Hematopoietic multipotent progenitor cell (in vitro differentiated cells): ENCODE measurements around the gene UCHL1. TPM values are rescaled to one million over a fixed set of nuclear protein-coding genes. Genes with fewer than 3 reads are reported as not detected.

Experiments used
- DNase-seq, 3 donors: peaks; one replicate each; pipeline ENCODE4 v3.0.0-alpha.2; 2011 to 2015; ENCODE audit warnings: low read depth in 2 of 3, low spot score in 2 of 3
- total RNA-seq: library from RNA; depleted of rRNA; stranded (reverse); fragments of >200 nt; gene quantifications from one replicate; pipeline ENCODE4 v1.2.3, GENCODE V29; 2012

UCHL1 gene
- total RNA-seq: 15.9 TPM

DNA sequence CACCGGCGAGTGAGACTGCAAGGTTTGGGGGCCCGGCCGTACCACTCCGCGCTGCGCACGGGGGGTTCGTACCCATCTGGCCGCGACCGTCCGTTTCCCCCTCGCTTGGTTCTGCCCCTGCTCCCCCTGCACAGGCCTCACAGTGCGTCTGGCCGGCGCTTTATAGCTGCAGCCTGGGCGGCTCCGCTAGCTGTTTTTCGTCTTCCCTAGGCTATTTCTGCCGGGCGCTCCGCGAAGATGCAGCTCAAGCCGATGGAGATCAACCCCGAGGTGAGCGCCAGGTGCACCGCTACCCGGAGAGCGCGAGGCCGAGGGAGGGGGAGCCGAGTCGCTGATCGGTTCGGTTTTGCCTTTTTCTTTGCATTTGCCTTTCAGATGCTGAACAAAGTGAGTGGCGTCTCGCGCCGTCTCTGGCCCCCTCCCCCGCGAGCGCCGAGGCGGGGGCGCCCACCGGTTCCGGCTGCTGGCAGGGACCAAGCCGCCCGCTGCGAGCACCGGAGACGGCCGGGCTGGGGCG is at the start of gene UCHL1:
TSS of gene UCHL1 (plus strand) at position 189 of the 517 bp plus-strand sequence. CDS start at position 238, 49 bp downstream.
- DNase-seq: peak in 2 of 3 donors; percentile 75

DNA sequence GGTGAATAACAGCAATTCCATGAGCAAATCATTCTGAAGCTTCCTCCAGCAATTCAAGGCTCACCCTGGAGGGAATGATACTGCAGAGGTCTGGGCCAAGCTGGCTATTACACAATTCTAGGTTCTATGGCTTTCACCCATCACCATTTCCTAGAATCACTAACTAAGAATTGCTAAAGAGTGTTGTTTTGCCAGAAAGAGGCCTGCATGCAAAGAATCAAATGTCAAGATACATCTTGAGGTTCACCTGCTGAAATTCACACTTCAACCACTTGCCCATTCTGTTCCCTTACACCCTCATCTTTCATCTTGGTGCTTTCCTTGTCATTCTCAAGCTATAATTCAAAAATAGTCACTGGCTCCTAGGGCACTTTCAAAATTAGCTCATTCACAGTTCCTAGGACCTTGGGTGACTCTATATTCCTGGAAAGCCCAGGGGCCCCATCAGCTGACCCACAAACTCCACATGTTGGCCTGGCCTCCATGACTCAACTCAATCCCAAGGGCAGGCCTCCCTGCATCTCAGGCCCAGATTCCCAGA is 49.4 kb upstream of the UCHL1 start:
- no peak for DNase-seq

DNA sequence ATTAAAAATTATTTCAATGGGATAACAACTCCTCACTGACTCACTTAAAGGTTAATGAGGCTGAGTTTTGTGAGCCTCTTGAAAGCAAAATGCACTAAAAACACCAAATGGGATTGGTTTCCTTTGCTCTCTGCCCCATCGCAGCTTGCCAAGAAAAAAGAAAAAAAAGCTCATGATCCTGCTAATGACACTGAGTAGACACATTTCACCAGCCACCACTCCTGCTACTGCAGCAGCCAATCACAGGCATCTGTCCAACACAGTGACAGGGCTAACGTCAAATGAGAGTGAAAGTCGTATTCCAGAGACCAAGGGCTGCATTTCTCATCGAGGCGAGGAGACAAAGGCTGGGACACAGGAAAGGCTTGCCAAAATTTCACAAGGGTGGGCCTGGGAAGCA is 47.5 kb upstream of the UCHL1 start:
- DNase-seq: no peak

DNA sequence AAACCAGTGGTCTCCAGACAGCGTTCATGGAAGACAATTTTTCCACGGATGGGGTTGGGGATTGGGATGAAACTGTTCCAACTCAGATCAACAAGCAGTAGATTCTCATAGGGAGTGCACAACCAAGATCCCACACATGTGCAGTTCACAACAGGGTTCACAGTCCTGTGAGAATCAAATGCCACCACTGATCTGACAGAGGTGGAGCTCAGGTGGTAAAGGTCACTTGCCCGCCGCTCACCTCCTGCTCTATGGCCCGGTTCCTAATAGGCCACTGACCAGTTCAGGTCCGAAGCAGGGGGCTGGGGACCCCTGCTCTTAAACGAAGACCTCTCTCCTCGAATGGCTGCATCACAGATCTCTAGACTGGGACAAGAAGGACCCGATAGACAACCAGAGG is 46.8 kb upstream of the UCHL1 start:
- no peak for DNase-seq

DNA sequence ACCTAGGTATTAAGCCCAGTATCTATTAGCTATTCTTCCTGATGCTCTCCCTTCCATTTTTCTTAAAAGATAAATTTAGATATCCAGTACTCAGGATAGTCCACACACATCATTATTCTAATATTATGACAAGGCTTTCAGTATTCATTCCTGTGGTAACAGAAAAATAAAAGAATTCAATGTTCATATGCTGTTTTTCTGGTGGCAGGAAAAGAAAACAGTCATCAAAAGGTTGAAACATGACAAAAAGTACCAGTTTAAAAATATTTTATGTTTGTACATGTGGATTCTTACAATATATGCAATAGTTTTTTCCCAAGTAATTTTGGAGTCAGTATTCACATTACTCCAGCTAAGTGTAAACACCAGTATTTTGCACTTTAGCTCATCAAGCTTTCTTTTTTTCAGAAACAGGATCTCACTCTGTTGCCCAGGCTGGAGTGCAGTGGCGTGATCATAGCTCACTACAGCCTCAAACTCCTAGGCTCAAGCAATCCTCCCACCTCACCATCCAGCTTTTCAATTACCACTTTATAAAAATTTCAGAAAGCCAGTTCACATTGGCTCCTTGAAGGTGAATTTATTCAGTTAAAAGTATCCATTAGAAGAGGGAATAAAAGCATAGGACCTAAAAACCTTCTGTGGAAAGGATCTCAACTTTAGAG is 44.6 kb upstream of the UCHL1 start:
- DNase-seq: no peak

DNA sequence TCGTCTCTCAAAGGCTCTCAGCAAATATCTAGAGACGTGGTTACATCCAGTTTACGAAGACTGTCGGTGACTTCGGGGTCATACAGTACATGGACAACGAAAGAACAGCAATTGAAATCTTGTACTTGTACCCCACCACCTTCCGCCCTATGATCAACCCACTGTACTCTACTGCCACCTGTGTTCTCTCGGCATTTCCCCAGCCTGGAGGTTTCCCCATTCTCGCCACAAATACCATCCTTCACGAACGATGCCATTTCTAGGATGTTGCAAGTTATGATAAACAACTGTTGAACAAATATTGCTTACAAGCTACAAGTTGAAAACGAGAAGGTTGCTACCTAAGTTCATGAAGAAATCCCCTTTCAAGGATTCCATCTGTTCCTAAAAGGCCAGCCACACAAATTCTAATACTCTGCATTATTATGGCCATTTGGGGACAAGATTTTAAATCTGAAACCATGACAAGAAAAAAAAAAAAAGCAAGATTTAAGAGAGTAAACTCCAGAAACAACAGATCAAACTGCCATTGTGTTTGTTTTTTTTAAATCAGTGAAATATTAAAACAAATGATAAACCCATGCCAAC is 44.0 kb upstream of the UCHL1 start:
- DNase-seq: peak in 2 of 3 donors; percentile 54 to 67

DNA sequence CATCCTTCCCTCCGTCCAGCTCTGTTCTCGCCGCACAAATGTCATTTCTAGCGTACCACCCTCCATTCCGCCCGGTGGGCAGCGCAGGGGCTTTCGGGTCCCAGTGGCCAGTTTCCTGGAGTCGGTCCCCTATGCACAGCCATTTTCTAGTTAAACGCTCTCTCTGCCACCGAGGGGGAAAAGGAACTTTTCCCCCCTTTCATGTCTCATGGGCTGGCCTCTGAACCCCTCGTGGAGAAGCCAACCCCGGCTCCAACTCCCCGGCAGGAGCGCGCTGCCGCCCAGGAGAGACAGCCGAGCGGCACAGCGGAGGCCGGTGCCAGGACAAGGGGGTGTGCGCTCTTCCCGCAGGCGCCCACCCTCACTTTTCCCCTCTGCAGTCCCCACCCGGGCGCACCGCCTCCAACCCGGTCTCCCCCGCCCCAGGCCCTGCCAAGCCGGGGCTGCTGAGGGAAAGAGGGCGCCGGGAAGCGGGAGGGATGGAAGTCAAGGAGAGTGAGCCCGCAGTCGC is 43.0 kb upstream of the UCHL1 start:
- peak in 1 of 3 donors; percentile 27 for DNase-seq

DNA sequence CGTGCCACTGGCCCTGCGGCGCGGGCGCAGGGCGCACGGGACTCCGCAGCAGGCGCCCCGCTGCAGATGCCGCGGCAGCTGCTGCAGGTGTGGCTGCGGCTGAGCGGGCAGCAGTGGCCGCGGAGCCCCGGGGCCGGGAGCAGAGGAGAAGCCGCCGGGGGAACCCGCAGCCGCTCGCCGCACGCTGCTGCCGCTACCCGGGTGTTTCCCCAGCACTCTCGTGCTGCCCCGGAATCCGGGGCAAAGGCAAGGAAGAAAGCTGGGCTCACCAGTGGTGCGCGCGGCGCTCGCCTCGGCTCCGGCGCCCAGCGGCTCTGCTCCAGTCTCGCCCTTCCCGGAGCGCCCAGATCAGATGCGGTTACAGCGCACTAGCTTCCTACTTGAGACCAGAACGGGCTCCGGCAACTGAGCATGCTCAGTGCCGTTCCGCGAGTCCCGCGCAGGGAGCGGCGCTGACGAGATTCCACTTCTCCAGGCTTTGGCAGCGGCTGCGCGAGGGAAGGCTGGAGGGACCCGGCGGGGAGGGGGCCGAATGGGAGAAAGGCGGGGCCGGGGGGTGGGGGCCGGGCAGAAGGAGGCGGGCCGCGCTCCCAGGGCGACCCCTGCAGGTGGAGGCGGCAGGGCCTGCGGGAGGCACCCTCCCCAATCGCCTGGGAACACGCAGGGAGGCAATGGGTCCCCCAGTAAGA is 42.4 kb upstream of the UCHL1 start, which contains the start of gene APBB2:
TSS of gene APBB2 (minus strand) at position 407 of the 689 bp plus-strand sequence. CDS start 181,288 bp downstream, outside the sequence.
- DNase-seq: peak in 2 of 3 donors; percentile 87

DNA sequence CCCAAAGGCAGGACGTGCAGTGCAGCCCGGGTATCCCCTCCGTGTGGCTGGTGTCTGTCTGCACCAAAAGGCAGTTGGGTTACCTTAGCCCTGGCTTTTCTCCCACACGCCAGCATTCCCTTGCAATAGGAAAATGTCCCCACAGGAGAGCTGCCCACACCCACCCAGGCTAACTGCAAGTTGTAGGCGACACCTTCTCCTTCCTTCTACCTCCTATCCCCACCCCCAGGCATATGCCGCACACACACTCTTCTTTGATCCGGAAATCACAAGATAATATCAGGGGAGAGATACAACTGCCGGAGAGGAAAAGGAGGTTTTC is 41.9 kb upstream of the UCHL1 start:
- DNase-seq: no peak

DNA sequence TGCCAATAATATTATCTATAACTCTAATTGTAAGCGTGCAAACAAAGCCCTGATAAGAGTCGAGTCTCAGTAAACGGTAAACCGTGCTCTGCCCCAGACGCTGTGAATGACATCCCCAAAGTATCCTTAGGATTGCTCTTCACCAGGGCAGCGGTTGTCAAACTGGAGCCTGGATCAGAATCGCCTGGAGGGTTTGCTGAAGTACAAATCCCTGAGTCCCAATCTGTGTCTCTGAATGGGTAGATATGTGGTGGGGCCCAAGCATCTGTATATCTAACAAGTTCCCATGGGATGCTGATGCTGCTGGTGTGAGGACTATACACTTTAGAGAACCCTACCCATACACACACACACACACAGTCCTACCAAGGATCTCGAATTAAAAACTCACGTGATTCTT is 41.6 kb upstream of the UCHL1 start:
- DNase-seq: no peak

DNA sequence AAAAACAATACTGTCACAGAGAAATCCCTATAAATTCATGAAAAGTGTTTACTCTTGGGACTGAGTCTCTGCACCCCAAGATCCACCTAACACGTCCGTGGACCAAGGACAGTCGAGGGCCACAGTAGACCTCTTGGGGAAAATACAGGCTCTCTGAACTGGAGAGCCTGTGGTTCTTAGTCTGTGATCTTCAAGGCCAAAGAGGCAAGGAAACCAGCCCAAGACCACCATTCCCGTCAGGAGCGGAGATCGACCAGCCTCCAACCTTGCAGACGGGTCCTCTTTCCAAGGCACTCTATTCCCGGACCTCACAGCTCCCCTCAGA is 40.8 kb upstream of the UCHL1 start:
- no peak for DNase-seq

DNA sequence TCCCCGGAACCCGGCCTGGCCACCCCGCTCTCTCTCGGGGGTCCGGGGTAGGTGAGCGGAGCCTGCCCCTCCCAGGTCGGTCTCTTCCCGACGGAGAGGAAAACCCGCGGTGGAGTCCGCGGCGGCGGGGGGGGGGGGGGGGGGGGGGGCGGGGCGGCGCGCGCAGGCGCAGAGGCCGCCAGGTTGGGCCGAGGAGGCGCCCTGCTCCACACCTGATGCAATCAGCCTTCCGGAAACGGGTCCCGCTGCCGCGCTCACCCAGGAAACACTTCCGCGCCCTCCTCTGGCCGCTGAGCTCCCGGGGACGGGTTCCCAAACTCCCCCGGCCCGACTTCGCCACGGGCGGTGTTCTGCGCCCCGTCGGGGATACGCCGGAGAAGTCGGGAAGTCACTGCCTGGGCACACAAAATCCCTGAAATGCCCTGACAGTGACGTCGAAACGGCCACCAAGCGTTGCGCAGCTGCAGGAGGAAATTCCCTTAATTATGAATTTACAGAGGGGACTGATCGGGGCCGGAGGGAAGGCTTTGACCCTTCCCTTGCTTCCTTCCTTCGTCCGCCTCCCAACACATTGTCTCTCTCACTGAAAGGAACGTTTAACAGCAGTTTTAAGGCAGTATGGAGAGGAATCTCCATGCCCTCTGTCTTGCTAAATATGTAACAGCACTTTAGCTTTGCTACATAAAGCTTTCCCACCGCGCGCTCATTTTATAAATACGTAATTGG is 40.3 kb upstream of the UCHL1 start:
- DNase-seq: peak; percentile 49 to 69 (median 65)

DNA sequence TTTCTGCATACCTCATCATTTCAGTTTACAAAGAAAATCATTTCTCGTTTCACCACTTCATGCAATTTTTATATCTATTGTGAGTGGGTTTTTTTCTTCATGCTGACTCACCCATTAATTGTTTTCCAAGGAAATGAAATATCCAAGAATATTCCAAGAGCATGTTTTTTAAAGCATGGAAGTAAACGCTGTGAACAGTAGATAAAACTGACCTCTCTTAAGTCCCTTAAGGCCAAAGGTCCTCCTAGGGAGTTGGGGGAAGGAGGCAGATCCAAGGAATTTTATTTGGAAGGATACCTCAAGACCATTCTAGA is 39.8 kb upstream of the UCHL1 start:
- no peak for DNase-seq

DNA sequence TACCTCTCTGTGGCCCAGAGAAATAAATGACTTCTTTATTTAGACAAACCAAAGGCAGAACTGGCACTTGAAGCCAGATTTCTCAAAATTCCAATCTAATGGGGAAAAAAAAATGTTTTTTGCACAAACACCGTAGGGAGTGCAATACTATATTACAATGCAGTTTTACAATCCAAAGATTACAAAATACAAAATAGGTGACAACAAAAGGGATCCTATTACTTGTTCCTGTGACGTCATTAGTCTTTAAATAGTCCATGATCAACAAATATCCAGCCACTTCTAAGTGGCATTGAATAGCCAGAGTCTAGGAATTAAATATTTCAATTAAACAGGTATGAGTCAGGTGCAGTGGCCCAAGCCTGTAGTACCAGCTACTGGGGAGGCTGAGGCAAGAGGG is 39.4 kb upstream of the UCHL1 start:
- no peak for DNase-seq

DNA sequence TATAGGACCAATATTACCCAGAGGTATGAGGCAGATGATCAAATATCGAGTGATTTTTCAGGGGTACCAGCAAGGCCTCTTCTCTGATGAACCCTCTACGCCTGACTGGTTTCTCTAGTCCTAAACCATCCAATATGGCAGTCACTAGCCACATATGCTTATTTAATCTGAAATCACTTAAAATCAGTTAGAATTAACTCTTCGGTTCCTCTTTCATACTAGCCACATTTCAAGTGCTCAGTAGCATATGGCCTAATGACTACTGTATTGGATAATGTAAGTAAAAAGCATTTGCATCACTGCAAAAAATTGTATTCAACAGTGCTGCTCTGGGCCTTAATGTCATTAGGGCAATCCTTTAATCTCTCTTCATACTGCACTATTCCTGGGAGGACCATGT is 38.0 kb upstream of the UCHL1 start:
- no peak for DNase-seq

DNA sequence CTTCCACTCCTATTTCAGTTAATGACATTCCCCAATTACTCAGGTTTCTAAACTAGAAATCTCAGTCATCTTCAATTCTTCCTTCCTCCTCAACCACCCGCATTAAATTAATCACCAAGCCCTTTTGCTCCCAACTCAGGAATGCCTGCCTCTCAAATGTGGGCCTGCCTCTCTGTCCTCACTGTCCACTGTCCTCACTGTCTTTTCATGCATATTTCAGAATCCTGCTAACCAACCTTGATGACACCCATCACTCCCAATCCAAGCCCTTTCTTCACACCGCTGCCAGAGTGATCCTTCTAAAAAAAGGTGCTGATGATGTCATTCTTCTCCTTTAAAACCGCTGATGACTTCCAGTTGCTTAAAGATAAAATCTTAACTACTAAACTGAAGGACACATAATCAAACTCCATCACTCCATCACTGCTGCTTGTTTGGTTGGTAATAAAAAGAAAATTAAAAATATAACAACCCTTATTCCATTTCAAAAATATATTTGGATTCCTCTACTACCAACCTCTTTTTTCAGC is 37.2 kb upstream of the UCHL1 start:
- DNase-seq: no peak

DNA sequence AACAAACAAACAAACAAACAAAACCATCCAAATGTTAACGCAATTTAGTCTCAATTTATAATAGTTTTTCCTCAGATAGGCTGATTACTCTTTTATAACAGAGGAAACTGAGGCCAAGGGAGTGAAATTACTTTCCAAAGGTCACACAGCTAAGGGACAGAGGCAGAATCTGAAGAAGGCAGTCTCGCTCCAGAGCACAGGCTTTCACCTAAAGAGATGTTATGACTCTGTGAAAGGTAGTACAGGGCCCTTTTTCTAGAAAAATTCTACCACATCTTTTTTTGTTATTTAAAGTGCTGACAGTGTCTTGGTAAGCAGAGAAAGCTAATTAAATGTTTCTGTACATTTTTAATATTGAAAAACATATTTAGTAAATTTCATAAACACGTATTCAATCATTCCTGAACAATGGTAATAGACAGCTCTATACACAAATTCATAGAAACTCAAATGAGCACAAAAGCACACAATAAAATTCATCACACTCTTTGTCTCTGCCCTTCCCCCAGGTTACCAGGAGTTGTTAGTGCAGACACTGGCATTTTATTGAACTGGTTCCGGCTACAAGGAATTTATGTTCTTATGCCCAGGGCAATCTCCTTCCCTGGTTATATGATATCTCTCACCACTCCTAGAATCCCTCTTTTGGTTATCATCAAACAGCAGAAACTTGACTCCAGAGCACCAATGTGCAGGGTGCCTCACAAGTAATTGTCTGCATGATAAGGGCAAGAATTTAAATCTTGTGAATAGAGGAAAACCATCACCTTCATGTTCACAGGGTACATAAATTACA is 34.7 kb upstream of the UCHL1 start:
- no peak for DNase-seq

DNA sequence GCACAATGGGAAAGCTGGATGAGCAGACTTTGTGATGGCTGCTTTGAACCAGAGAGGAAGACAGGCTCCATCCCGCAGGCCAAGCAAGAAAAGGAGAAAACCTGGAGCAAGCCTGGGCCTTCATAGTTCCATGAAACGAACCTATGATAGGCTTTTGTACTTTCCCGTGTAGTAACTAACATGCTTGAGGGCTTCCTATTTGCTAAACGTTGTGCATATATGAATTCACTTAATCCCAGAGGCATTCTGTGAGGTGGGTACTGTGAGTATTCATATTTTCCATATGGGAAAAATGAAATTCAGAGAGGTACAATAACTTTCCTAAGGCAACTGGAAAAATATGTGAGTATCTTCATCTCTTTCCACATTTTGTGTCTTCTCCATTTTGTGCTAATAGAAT is 28.8 kb upstream of the UCHL1 start:
- DNase-seq: no peak

DNA sequence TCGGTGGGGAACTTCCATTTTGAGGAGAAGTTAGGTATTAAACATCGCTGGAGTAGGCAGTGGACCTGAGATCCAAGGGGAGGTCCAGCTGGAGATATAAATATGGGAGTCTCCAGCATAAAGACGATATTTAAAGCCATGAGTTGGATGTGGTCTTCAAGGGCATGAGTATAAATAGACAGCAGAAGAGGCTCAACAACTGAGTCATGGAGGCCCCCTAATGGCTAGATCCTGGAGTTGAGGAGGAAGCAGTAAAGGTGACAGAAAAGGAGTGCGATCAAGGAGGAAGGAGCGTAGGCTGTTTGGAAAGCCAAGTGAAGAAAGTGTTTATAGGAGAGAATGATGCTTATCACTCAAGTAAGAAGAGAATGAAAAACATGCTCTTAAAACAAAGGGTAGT is 24.3 kb upstream of the UCHL1 start:
- DNase-seq: no peak

DNA sequence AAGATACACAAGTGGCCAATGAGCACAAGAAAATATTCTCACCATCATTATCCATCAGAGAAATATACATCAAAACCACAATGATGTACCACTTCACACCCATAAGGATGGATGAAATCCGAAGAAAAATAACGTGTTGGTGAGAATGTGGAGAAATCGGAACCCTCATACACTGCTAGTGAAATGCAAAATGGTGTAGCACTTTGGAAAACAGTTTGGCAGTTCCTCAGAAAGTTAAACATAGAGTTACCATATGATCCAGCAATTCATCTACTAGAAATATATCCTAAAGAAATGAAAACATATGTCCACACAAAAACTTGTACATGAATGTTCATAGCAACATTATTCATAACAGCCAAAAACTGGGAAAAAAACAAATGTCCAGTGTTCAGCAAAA is 23.9 kb upstream of the UCHL1 start:
- DNase-seq: no peak
